HG02678 (cell line): ENCODE results near the gene BCL11A.

Source experiments
- ATAC-seq: cut with Tn5 transposase; IDR thresholded peaks from one replicate; pipeline ENCODE4 v1.9.1; 2021; ENCODE audit warnings: mild to moderate bottlenecking, moderate library complexity; ENCODE audit not compliant: unreplicated experiment

BCL11A gene

GRCh38 chr2:60469536-60470317, 83.7 kb downstream of the BCL11A start:
- no peak for ATAC-seq

GRCh38 chr2:60468382-60469085, 84.9 kb downstream of the BCL11A start:
- no peak for ATAC-seq

- no peak for ATAC-seq
Measured at GRCh38 chr2:60466161-60466702, 87.2 kb downstream of the BCL11A start.

GRCh38 chr2:60465736-60466135, 87.7 kb downstream of the BCL11A start:
- ATAC-seq, result no peak

- ATAC-seq, result no peak
Measured at GRCh38 chr2:60463249-60463648, 90.2 kb downstream of the BCL11A start.

- ATAC-seq, result no peak
Measured at GRCh38 chr2:60461421-60462108, 91.9 kb downstream of the BCL11A start.

- ATAC-seq, result no peak
Measured at GRCh38 chr2:60460577-60461420, 92.7 kb downstream of the BCL11A start.

GRCh38 chr2:60459851-60460250, 93.6 kb downstream of the BCL11A start:
- ATAC-seq, result no peak

GRCh38 chr2:60456115-60456770, 97.2 kb downstream of the BCL11A start:
- no peak for ATAC-seq

GRCh38 chr2:60453872-60454271, 99.6 kb downstream of the BCL11A start:
- ATAC-seq, result no peak

GRCh38 chr2:60453301-60453700, 100.2 kb downstream of the BCL11A start:
- ATAC-seq, result no peak

GRCh38 chr2:60450488-60450887, 103.0 kb downstream of the BCL11A start:
- ATAC-seq, result no peak

GRCh38 chr2:60447943-60448342, 105.5 kb downstream of the BCL11A start:
- ATAC-seq, result no peak

- ATAC-seq, result peak; percentile 90
Measured at GRCh38 chr2:60446413-60447267, 106.8 kb downstream of the BCL11A start.

GRCh38 chr2:60445684-60446179, 107.7 kb downstream of the BCL11A start:
- no peak for ATAC-seq

- ATAC-seq, result no peak
Measured at GRCh38 chr2:60442608-60443007, 110.8 kb downstream of the BCL11A start.

GRCh38 chr2:60441800-60442199, 111.7 kb downstream of the BCL11A start:
- no peak for ATAC-seq

GRCh38 chr2:60440767-60441163, 112.7 kb downstream of the BCL11A start:
- ATAC-seq, result no peak
